Measurements from ENCODE around the gene FMOD. TPM values are rescaled to one million over a fixed set of nuclear protein-coding genes. Genes with fewer than 3 reads are reported as not detected.

FMOD gene
- total RNA-seq, 2 experiments from 2014 or later: not detected

- peak; percentile 72 for DNase-seq (ENCODE audit: low spot score)
- no TSS peak for BruUV-seq (replicated peaks)
- H3K9me2 ChIP-seq (ENCODE audit: insufficient read depth, low read length): no peaks in the 10 kb centered on the region
- no peaks in the 10 kb centered on the region for H3K36me3 ChIP-seq (ENCODE audit: insufficient read depth, low read length)
- intact Hi-C loops (cut with micrococcal nuclease; ENCODE audit: unreplicated experiment): no loop called here
- peaks cover 27% of the 10 kb centered on the region for H3K4me1 ChIP-seq (ENCODE audit: insufficient read depth, low read length, poor library complexity, severe bottlenecking)
- no peaks in the 10 kb centered on the region for H4K20me1 ChIP-seq (ENCODE audit: insufficient read depth, low read length)
- ChIA-PET POLR2A (interaction anchor here (1.0 to 1.5 kb wide), 4 partner anchors 9 to 20 kb away, joined by 3 to 5 read pairs (median 3); no protein-coding TSS in a partner anchor), CTCF (ENCODE audit: unreplicated experiment) (interaction anchor here (1.2 kb wide), 1 partner anchor 78 kb away, joined by 3 read pairs; no protein-coding TSS in a partner anchor)
- H3K4me2 ChIP-seq (ENCODE audit: low read length): peak overlapping the region; percentile 45
- TF ChIP-seq CTCF (conservative IDR thresholded peaks at IDR 0.05; ENCODE audit: low read length) (no peak), EZH2phosphoT487 (IDR thresholded peaks at IDR 0.05; ENCODE audit: borderline replicate concordance, low read depth, low read length) (no peak)
- no peaks in the 10 kb centered on the region for H3K9me3 ChIP-seq (ENCODE audit: low read length)
- no peaks in the 10 kb centered on the region for H3K79me2 ChIP-seq (ENCODE audit: insufficient read depth, low read depth, low read length)
- peak overlapping the region; percentile 67; the same call in 1 of the 2 replicates for H2AFZ ChIP-seq (ENCODE audit: low read length)
- no peak overlapping the region for H3K4me3 ChIP-seq (ENCODE audit: low read depth, low read length, poor library complexity, severe bottlenecking)
- no peak overlapping the region for H3K27ac ChIP-seq (ENCODE audit: low read depth, low read length, poor library complexity, severe bottlenecking)
These were observed 11.2 kb upstream of the FMOD start for GRCh38 chr1:203361945-203362719.

GRCh38 chr1:203360547-203361185 lies 9.7 kb upstream of the FMOD start:
- no peaks in the 10 kb centered on the region for H3K9me3 ChIP-seq (ENCODE audit: low read length)
- H3K27ac ChIP-seq (ENCODE audit: low read depth, low read length, poor library complexity, severe bottlenecking): no peak overlapping the region
- DNase-seq (ENCODE audit: low spot score): no peak
- TF ChIP-seq EZH2phosphoT487 (IDR thresholded peaks at IDR 0.05; ENCODE audit: borderline replicate concordance, low read depth, low read length) (no peak), CTCF (conservative IDR thresholded peaks at IDR 0.05; ENCODE audit: low read length) (no peak)
- no peaks in the 10 kb centered on the region for H3K36me3 ChIP-seq (ENCODE audit: insufficient read depth, low read length)
- H3K4me3 ChIP-seq (ENCODE audit: low read depth, low read length, poor library complexity, severe bottlenecking): no peak overlapping the region
- no peaks in the 10 kb centered on the region for H3K9me2 ChIP-seq (ENCODE audit: insufficient read depth, low read length)
- intact Hi-C loops (cut with micrococcal nuclease; ENCODE audit: unreplicated experiment): no loop called here
- H3K4me2 ChIP-seq (ENCODE audit: low read length): no peak overlapping the region
- CTCF ChIA-PET (ENCODE audit: unreplicated experiment): no interaction called here
- H3K79me2 ChIP-seq (ENCODE audit: insufficient read depth, low read depth, low read length): no peaks in the 10 kb centered on the region
- no TSS peak for BruUV-seq (replicated peaks)
- POLR2A ChIA-PET: interaction anchor here (0.5 to 0.8 kb wide), 4 partner anchors 21 to 215 kb away, joined by 3 to 7 read pairs (median 4); no protein-coding TSS in a partner anchor
- no peaks in the 10 kb centered on the region for H4K20me1 ChIP-seq (ENCODE audit: insufficient read depth, low read length)
- H3K4me1 ChIP-seq (ENCODE audit: insufficient read depth, low read length, poor library complexity, severe bottlenecking): peaks cover 20% of the 10 kb centered on the region
- no peak overlapping the region for H2AFZ ChIP-seq (ENCODE audit: low read length)

All from OCI-LY7 (cell line).